Stimulated activated CD8-positive, alpha-beta memory T cell treated with anti-CD3 and anti-CD28 coated beads, Interleukin-15, amount 100 ng/mL, for 48 hours (primary cell): ENCODE data around the gene MBOAT2.
"Not testable (repeated sequence)": the region's sequence is repeated elsewhere in the genome, so short reads cannot be mapped to it uniquely, and the experiment has no call there.

Source experiments
- DNase-seq, 2 donors: peaks; one replicate each; pipeline ENCODE4 v3.0.0-alpha.2; 2020; ENCODE audit warnings: low read depth in 2 of 2

The MBOAT2 gene

GRCh38 chr2:8957628-8958027, 45.9 kb downstream of the MBOAT2 start:
- no peak for DNase-seq

GRCh38 chr2:8956774-8957173, 46.7 kb downstream of the MBOAT2 start:
- no peak for DNase-seq

DNA sequence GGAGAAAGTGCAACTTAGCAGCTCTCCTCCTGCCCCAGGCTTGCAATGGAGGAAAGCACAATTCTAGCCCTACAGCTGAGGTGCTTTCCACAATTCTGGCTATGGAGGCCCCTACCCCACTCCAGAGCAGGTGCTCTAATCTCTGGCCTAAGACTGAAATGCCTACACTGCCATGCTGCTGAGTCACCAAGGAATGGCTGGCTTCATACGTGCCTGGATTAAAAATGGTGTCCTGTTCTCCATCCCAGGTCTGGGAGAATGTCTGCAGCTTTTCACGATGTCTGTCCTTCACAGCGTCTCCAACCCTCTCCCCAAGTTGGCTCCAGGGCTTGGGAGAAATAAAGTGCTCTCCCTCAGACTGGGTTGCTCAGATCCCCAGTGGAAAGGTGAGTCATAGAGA, 48.5 kb downstream of the MBOAT2 start:
- DNase-seq: no peak

DNA sequence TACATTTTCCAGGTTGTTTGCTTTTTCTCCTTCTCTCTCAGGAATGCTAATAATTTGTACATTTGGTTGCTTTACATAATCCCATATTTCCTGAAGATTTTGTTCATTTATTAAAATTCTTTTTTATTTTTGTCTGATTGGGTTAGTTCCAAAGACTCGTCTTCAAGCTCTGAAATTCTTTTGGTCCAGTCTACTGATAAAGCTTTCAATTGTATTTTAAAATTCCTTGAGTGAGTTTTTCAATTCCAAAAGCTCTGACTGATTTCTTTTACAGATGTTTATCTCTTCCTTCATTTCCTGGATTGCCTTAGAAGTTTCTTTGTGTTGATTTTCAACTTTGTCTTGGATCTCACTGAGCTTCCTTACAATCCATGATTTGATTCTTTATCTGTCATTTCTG, 50.0 kb downstream of the MBOAT2 start:
- no peak for DNase-seq

DNA sequence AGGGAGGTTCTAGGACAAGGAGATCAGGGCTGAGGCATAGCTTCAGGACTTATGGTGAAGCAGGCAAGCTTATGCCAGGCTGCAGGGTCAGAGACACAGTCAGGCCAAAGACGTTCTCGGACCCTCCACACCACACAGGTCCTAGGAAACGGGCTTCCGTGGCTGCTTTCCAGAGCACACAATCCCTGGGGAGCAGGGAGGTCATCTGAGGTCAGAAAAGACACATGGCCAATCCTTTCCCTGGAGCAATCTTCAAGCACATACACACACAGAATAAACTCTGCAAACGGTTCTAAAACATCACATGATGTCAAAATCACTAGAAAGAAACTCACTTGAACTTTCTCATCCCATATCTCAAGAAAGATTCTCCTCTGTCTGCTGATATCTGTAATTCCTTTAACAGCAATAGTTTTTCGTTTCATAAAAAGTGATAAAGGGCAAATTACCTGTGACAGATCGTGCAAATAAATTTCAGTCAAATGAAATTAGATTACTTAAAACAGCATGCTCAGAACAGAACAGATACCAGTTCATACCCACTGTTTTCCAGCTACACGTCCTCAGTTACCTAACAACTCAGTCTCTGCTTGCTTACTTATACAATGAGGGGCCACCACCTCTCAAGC, 63.9 kb downstream of the MBOAT2 start:
- DNase-seq: no peak

- DNase-seq: no peak
Measured at GRCh38 chr2:8938384-8938783, 65.1 kb downstream of the MBOAT2 start.

DNA sequence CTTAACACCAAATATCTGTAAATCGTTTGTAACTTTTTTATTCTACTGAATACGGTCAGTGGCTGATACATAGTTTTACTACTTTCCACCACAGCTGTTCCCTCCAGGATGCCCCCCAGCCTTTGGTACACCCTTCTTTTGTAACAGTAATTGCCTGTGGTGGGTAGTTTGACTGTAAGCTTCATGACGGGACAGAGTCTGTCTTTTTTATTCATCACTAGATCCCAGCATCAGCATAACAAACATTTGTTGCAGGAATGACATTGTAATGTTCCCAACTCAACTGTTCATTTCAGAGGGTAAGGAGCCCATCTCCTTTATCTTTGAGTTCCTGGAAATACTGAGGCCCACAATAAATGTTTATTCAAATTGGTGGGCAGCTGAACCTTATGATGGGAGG, 67.5 kb downstream of the MBOAT2 start:
- DNase-seq: no peak

- no peak for DNase-seq
Measured at GRCh38 chr2:8934338-8934737, 69.1 kb downstream of the MBOAT2 start.

DNA sequence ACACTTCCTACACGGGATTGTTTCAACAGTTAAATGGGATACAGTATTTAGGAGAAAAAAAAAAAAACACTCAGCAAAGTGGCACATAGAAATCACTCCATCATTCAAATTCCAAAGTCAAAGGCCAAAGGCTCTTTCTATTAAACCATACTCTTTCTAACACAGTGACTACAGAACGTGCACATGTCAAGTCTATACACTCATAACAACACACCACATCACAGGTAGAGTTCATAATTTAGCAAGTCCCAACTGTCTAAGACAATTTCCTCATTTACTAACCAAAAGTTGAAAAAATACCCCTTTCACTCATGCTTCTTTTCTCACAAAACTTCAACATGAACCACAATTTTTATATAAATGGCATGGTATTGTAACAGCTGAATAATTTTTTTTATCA, 70.8 kb downstream of the MBOAT2 start:
- DNase-seq: no peak

DNA sequence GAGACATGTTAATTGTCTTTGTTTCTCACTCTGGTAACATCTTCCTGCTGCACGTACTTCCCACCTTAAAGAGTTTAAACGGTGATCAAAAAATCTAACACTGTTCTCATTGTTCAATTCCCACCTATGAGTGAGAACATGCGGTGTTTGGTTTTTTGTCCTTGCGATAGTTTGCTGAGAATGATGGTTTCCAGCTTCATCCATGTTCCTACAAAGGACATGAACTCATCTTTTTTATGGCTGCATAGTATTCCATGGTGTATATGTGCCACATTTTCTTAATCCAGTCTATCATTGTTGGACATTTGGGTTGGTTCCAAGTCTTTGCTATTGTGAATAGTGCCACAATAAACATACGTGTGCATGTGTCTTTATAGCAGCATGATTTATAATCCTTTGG, 73.3 kb downstream of the MBOAT2 start:
- not testable (repeated sequence) for DNase-seq

DNA sequence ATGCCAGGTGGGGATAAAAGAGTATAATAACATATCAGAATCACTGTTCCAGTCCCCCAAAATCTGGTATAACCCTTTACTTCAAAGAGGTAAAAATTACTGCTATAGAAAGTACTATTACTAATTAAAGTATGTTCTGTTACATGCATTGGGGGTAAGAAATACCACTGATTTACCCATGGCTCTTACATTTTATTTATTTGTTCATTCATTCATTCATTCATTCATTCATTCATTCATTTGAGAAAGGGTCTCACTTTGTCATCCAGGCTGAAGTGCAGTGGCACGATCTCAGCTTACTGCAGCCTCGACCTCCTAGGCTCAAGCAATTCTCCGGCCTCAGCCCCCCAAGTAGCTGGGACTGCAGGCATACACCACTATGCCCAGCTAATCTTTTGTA, 74.4 kb downstream of the MBOAT2 start:
- DNase-seq: no peak

GRCh38 chr2:8927510-8928455, 75.7 kb downstream of the MBOAT2 start:
- no peak for DNase-seq

DNA sequence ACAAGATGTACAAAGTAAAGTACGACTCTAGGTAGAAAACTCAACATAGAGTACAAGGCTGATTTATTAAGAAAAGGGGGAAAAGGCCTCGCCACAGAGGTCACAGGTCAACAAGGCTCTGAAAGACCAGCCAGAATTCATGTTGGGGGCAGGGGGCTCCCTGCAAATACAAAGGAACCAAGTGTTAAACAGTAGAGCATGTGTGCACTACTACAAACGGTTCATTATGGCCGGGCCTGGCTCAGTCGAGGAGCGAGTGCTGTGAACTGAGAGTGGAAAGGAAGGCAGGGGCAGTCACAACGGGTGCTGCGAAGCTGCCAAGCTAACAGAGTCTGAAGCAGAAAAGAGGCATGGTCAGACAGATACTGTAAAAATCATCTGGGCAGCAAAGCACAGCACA, 77.1 kb downstream of the MBOAT2 start:
- no peak for DNase-seq

- DNase-seq: no peak
Measured at GRCh38 chr2:8925411-8925810, 78.1 kb downstream of the MBOAT2 start.

- DNase-seq: no peak
Measured at GRCh38 chr2:8923183-8923582, 80.3 kb downstream of the MBOAT2 start.

- no peak for DNase-seq
Measured at GRCh38 chr2:8922431-8922830, 81.1 kb downstream of the MBOAT2 start.

DNA sequence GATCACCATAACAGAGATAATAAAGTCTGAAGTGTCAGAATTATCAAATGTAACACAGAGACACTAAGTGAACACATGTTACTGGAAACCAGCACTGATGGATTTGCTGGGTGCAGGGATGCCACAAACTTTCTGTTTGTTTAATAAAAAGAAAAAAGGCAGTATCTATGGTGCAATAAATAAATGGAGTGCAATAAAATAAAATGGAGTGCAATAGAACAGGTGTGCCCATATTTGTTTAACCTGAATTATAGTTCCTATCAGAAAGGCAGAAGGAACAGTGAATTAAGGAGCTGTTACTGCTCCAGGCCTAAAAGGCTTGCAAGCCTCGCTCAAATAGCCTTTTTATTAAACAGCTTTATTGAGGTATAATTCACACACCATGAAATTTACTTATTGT, 85.1 kb downstream of the MBOAT2 start:
- no peak for DNase-seq

DNA sequence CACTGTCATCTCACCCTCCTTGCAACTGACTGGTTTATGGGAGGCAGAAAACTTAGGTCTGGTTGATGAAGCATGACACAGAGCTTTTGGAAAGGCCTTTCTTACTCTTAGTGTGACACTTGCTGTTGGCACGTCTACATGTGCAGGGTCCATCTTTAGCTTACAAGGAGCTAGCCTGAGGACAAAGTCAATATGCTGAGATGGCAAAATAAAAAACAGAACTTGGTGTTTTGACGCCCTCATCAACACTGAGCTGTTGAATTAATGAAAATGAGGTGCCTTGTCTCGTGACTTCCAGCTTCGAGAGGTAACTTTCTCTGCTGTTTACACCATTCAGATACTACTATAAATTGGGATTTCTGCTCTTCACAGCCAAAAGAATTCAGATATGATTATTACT, 87.5 kb downstream of the MBOAT2 start:
- DNase-seq: no peak

DNA sequence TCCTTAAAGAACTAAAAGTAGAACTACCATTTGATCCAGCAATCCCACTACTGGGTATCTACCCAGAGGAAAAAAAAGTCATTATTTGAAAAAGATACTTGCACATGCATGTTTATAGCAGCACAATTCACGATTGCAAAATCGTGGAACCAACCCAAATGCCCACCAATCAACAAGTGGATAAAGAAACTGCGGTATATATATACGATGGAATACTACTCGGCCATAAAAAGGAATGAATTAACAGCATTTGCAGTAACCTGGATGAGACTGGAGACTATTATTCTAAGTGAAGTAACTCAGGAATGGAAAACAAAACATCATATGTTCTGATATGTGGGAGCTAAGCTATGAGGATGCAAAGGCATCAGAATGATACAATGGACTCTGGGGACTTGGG, 89.7 kb downstream of the MBOAT2 start:
- DNase-seq: not testable (repeated sequence)

DNA sequence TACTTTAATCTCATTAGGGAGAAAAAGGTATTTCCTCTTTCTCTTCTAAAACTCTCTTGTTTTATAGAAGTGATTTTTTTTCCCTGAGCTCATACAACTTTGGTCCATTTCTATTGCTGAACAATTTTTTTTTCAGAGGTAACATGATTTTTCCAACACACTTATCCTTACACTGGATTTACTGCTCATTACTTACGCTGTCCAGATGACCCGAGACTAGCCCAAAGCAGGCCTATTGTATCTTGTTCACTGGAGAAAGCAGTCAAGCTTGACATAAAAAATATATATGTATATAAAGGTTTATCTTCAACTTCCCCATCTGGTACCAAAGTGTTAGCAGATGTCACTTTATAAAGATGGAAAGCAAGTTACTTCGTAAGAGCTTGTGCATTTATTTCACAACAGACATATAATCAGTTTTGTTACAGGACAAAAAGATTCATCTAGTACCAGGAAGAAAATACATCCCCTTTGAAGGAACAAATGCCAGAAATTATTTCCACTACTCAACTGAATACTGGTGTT, 95.7 kb downstream of the MBOAT2 start:
- DNase-seq: no peak

DNA sequence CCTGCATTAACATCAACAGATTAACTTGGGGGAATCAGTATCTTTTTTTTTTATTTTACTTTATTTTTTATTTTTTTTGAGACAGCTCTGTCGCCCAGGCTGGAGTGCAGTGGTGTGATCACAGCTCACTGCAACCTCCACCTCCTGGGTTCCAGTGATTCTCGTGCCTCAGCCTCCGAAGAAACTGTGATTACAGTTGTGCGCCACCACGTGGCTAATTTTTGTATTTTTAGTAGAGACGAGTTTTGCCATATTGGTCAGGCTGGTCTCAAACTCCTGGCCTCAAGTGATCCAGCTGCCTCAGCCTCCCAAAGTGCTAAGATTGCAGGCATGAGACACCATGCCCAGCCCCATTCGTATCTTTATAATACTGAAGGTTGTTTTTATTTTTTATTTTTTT, 99.6 kb downstream of the MBOAT2 start:
- not testable (repeated sequence) for DNase-seq

DNA sequence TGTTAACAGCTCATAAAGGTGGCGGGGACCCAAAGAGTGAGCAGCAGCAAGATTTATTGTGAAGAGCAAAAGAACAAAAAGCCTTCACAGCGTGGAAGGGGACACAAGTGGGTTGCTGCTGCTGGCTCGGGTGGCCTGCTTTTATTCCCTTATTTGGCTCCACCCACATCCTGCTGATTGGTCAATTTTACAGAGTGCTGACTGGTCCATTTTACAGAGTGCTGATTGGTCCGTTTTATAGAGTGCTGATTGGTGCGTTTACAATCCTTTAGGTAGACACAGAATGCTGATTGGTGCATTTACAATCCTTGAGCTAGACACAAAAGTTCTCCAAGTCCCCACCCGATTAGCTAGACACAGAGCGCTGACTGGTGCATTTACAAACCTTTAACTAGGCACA, 100.7 kb downstream of the MBOAT2 start:
- not testable (repeated sequence) for DNase-seq

- not testable (repeated sequence) for DNase-seq
Measured at GRCh38 chr2:8897206-8897605, 106.3 kb downstream of the MBOAT2 start.
